WTC11 (cell line): Measurements from ENCODE around the gene MAP4K3. TPM values are rescaled to one million over a fixed set of nuclear protein-coding genes. Genes with fewer than 3 reads are reported as not detected.
A peak's percentile ranks its signal among the peaks of the same experiment; 100 is the strongest.

Source experiments
- ATAC-seq: fragments of 200-7000 bp; cut with Tn5 transposase; 2 replicates; pipeline ENCODE4 v1.10.0; 2021; ENCODE audit warnings: mild to moderate bottlenecking, moderate library complexity
- CTCF ChIA-PET: fragments of 300-600 bp; sonication (Branson Sonifier 250); formaldehyde crosslinking; loops from one replicate; lab custom pipeline; 2021; ENCODE audit warnings: antibody characterized with exemption; lab: Charles Lee
- POLR2A ChIA-PET: fragments of 350-600 bp; sonication (Branson Sonifier 250); formaldehyde crosslinking; loops from one replicate; lab custom pipeline; 2021; ENCODE audit warnings: antibody characterized with exemption; lab: Charles Lee
- DNase-seq: peaks from one replicate; pipeline ENCODE4 v3.0.0; 2021; ENCODE audit warnings: low spot score
- H3K27ac Mint-ChIP-seq: 2 replicates; pipeline ENCODE4 v1.8.0; 2021; ENCODE audit warnings: mixed read lengths
- H3K27me3 Mint-ChIP-seq: 2 replicates; pipeline ENCODE4 v1.8.0; 2021; ENCODE audit warnings: low read depth, mild to moderate bottlenecking, moderate library complexity, mixed read lengths
- H3K36me3 Mint-ChIP-seq: 2 replicates; pipeline ENCODE4 v1.8.0; 2021; ENCODE audit warnings: mixed read lengths
- H3K4me1 Mint-ChIP-seq: 2 replicates; pipeline ENCODE4 v1.8.0; 2022; ENCODE audit warnings: mixed read lengths
- H3K4me3 Mint-ChIP-seq: 2 replicates; pipeline ENCODE4 v1.8.0; 2021; ENCODE audit warnings: mild to moderate bottlenecking, moderate library complexity, mixed read lengths
- H3K9me3 Mint-ChIP-seq: 2 replicates; pipeline ENCODE4 v1.8.0; 2021; ENCODE audit warnings: mixed read lengths
- ATF1 ChIP-seq: sonication (generic); formaldehyde crosslinking; IDR thresholded peaks from 2 replicates; pipeline ENCODE4 v1.8.1; 2023; ENCODE audit warnings: mild to moderate bottlenecking, moderate library complexity, missing genetic modification reagents
- CBFB ChIP-seq: sonication (generic); formaldehyde crosslinking; IDR thresholded peaks from 2 replicates; pipeline ENCODE4 v1.8.1; 2022; ENCODE audit warnings: mild to moderate bottlenecking, low read depth, missing genetic modification reagents
- CDX4 ChIP-seq: fragments of 250-450 bp; sonication (Bioruptor Pico); IDR thresholded peaks from 2 replicates; pipeline ENCODE4 v1.9.0; 2021; ENCODE audit warnings: moderate library complexity, mild to moderate bottlenecking, inconsistent platforms, borderline replicate concordance
- CREB1 ChIP-seq: sonication (generic); formaldehyde crosslinking; IDR thresholded peaks from 2 replicates; pipeline ENCODE4 v1.8.0; 2023; ENCODE audit warnings: mild to moderate bottlenecking, missing genetic modification reagents
- CTCF ChIP-seq: fragments of 200-600 bp; IDR thresholded peaks from 2 replicates; pipeline ENCODE4 v1.8.0; 2022; ENCODE audit warnings: antibody characterized with exemption
- ESRRA ChIP-seq: sonication (generic); formaldehyde crosslinking; IDR thresholded peaks from 2 replicates; pipeline ENCODE4 v1.8.1; 2022; ENCODE audit warnings: mild to moderate bottlenecking, missing genetic modification reagents, borderline replicate concordance
- FOXK1 ChIP-seq: sonication (generic); formaldehyde crosslinking; IDR thresholded peaks from 2 replicates; pipeline ENCODE4 v1.8.0; 2022; ENCODE audit warnings: mild to moderate bottlenecking, moderate library complexity, missing genetic modification reagents
- MAX ChIP-seq: sonication (generic); formaldehyde crosslinking; IDR thresholded peaks from 2 replicates; pipeline ENCODE4 v1.8.0; 2022; ENCODE audit warnings: mild to moderate bottlenecking, missing genetic modification reagents
- MLX ChIP-seq: sonication (generic); formaldehyde crosslinking; IDR thresholded peaks from 2 replicates; pipeline ENCODE4 v1.8.1; 2023; ENCODE audit warnings: mild to moderate bottlenecking, missing genetic modification reagents, moderate library complexity
- MYBL2 ChIP-seq: sonication (generic); formaldehyde crosslinking; IDR thresholded peaks from 2 replicates; pipeline ENCODE4 v1.8.1; 2023; ENCODE audit warnings: mild to moderate bottlenecking, moderate library complexity, missing genetic modification reagents
- NFATC4 ChIP-seq: fragments of 250-450 bp; sonication (Bioruptor Pico); IDR thresholded peaks from 2 replicates; pipeline ENCODE4 v1.9.0; 2021; ENCODE audit warnings: mild to moderate bottlenecking
- NFE2L1 ChIP-seq: sonication (generic); formaldehyde crosslinking; IDR thresholded peaks from 2 replicates; pipeline ENCODE4 v1.8.1; 2023; ENCODE audit warnings: missing genetic modification reagents
- NR3C1 ChIP-seq: sonication (generic); formaldehyde crosslinking; conservative IDR thresholded peaks from 2 replicates; pipeline ENCODE4 v1.8.1; 2023; ENCODE audit warnings: low read depth, mild to moderate bottlenecking, missing genetic modification reagents
- RELA ChIP-seq: sonication (generic); formaldehyde crosslinking; IDR thresholded peaks from 2 replicates; pipeline ENCODE4 v1.8.1; 2022; ENCODE audit warnings: missing genetic modification reagents, mild to moderate bottlenecking, borderline replicate concordance
- SMAD3 ChIP-seq: sonication (generic); formaldehyde crosslinking; IDR thresholded peaks from 2 replicates; pipeline ENCODE4 v1.8.0; 2022; ENCODE audit warnings: missing genetic modification reagents, mild to moderate bottlenecking, borderline replicate concordance
- TEAD4 ChIP-seq: sonication (generic); formaldehyde crosslinking; IDR thresholded peaks from 2 replicates; pipeline ENCODE4 v1.8.0; 2022; ENCODE audit warnings: mild to moderate bottlenecking, missing genetic modification reagents
- USF2 ChIP-seq: sonication (generic); formaldehyde crosslinking; IDR thresholded peaks from 2 replicates; pipeline ENCODE4 v1.8.1; 2023; ENCODE audit warnings: mild to moderate bottlenecking, missing genetic modification reagents, moderate library complexity
- ZBTB21 ChIP-seq: sonication (generic); formaldehyde crosslinking; IDR thresholded peaks from 2 replicates; pipeline ENCODE4 v1.8.1; 2023; ENCODE audit warnings: mild to moderate bottlenecking, missing genetic modification reagents, borderline replicate concordance
- ZNF138 ChIP-seq: sonication (generic); formaldehyde crosslinking; conservative IDR thresholded peaks from 2 replicates; pipeline ENCODE4 v1.8.1; 2022; ENCODE audit warnings: mild to moderate bottlenecking, moderate library complexity, missing genetic modification reagents
- ZNF219 ChIP-seq: sonication (generic); formaldehyde crosslinking; IDR thresholded peaks from 2 replicates; pipeline ENCODE4 v1.8.0; 2023; ENCODE audit warnings: missing genetic modification reagents, mild to moderate bottlenecking, borderline replicate concordance
- ZNF232 ChIP-seq: sonication (generic); formaldehyde crosslinking; IDR thresholded peaks from 2 replicates; pipeline ENCODE4 v1.8.0; 2022; ENCODE audit warnings: mild to moderate bottlenecking, missing genetic modification reagents
- total RNA-seq: library from RNA; stranded (reverse); gene quantifications from 3 replicates; pipeline ENCODE4 v1.2.3, GENCODE V29; 2021
- TF ChIP-seq, protein P1 (sequence below): fragments of 250-450 bp; sonication (Bioruptor Pico); IDR thresholded peaks from 2 replicates; pipeline ENCODE4 v2.1.2; 2022; ENCODE audit warnings: mild to moderate bottlenecking, moderate library complexity

The MAP4K3 gene
- total RNA-seq, 1 experiment from 2014 or later = 73.2 TPM

DNA sequence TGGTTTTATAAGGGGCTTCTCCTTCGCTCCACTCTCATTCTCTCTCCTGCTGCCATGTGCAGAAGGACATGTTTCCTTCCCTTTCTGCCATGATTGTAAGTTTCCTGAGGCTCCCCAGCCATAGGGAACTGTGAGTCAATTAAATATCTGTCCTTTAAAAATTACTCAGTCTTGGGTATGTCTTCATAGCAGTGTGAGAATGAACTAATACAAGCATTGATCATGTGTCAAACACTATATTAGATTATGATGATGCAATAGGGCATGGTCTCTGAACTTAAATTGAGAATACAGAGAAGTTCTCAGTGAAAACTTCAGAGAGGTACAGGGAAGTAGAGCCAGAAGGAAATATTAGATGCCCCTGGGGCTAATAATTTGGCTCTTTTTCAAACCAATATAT lies 5.9 kb upstream of the MAP4K3 start:
- Mint-ChIP-seq H3K9me3 (peaks cover 11% of the 10 kb centered on the region), H3K27me3 (no peaks in the 10 kb centered on the region; the same call in 1 of the 2 replicates), H3K4me3 (no peak overlapping the region), H3K4me1 (peaks cover 23% of the 10 kb centered on the region), H3K27ac (no peak overlapping the region), H3K36me3 (peaks cover 22% of the 10 kb centered on the region)
- no peak for TF ChIP-seq CDX4 (CRISPR knock-in tag)
- no peak for TF ChIP-seq ZBTB21 (CRISPR knock-in tag)
- no peak for TF ChIP-seq CREB1
- no peak for TF ChIP-seq ATF1 (CRISPR knock-in tag)
- TF ChIP-seq ZNF219 (CRISPR knock-in tag) = no peak
- TF ChIP-seq NFATC4 (CRISPR knock-in tag) = no peak
- ChIA-PET CTCF (no interaction called here), POLR2A (no interaction called here)
- ATAC-seq (no peak), DNase-seq (no peak)

DNA sequence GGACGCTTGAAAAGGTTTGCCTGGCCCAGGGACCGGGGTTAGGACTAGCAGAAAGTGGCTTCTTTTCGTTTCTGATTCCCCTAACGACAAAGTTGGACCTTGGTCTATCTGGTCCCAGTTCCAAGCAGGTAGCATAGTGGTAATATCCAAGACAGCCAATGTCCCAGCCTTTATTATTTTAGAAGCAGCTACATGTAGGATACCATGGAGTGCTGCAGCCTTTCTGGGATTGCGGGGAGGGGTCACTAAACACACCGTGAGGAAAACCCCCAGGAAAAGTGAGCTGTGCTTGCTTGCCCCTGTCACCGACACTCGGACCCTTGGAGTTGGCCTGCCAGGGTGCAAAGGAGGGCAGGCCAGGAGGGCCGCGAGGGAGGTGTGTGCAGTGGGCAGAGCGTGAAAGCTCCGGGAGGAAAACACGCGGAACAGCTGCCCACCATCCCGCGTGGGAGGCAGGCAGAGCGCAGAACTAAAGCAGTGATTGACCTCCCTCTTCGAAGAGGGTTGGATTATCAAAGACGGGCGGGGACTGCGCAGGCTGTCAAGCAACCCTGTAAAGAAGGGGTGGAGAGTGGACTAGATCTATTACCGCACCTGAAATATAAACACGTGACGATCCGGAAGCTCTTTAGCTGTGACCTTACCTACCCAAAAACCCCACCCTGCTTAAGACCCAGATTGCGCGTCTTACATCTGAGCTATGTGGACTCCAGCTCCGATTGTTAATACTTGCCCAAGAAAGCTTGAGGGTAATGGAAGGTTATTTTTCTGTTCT lies 624 bp upstream of the MAP4K3 start:
- Mint-ChIP-seq H3K9me3 (peaks cover 6% of the 10 kb centered on the region), H3K27me3 (no peaks in the 10 kb centered on the region; the same call in 1 of the 2 replicates), H3K4me1 (peaks cover 61% of the 10 kb centered on the region)
- CTCF ChIA-PET = interaction anchor here (0.7 to 1.7 kb wide), 3 partner anchors 32 to 292 kb away, joined by 3 to 5 read pairs (median 3); no protein-coding TSS in a partner anchor
- TF ChIP-seq NFE2L1 (CRISPR knock-in tag) (no peak), USF2 (0 out of 2 replicates have a peak, but pooled peaks have one; percentile 30), FOXK1 (CRISPR knock-in tag) (no peak), CBFB (CRISPR knock-in tag) (no peak), MLX (CRISPR knock-in tag) (no peak), ATF1 (CRISPR knock-in tag) (no peak), MAX (CRISPR knock-in tag) (0 out of 2 replicates have a peak, but pooled peaks have one; percentile 39), TEAD4 (CRISPR knock-in tag) (no peak), MYBL2 (CRISPR knock-in tag) (no peak), ESRRA (CRISPR knock-in tag) (no peak), NR3C1 (CRISPR knock-in tag) (no peak), ZNF232 (no peak), RELA (CRISPR knock-in tag) (no peak), ZNF138 (CRISPR knock-in tag) (no peak), SMAD3 (CRISPR knock-in tag) (no peak), CTCF (no peak)
- TF ChIP-seq, protein P1, sequence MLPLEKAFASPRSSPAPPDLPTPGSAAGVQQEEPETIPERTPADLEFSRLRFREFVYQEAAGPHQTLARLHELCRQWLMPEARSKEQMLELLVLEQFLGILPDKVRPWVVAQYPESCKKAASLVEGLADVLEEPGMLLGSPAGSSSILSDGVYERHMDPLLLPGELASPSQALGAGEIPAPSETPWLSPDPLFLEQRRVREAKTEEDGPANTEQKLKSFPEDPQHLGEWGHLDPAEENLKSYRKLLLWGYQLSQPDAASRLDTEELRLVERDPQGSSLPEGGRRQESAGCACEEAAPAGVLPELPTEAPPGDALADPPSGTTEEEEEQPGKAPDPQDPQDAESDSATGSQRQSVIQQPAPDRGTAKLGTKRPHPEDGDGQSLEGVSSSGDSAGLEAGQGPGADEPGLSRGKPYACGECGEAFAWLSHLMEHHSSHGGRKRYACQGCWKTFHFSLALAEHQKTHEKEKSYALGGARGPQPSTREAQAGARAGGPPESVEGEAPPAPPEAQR (CRISPR knock-in tag) = no peak
- TF ChIP-seq, all 79 proteins: peak for 2
- Mint-ChIP-seq H3K27ac (0 out of 2 replicates have a peak overlapping the region, but pooled peaks have one; percentile 16), H3K4me3 (peak overlapping the region; percentile 80), H3K36me3 (peaks cover 6% of the 10 kb centered on the region)
- POLR2A ChIA-PET = no interaction called here
- ATAC-seq = no peak
- DNase-seq = peak; percentile 19
